HCT116 (cell line): Measurements from ENCODE around the gene MED16. TPM values are rescaled to one million over a fixed set of nuclear protein-coding genes. Genes with fewer than 3 reads are reported as not detected.

Experiments
- ATAC-seq: fragments of 200-7000 bp; cut with Tn5 transposase; 2 replicates; pipeline ENCODE4 v1.9.1; 2020; ENCODE audit warnings: mild to moderate bottlenecking, moderate library complexity
- BruUV-seq: library from RNA; stranded (reverse); fragments of 400-500 nt; replicated peaks from 2 replicates; lab custom pipeline; 2021; lab: Mats Ljungman, UMichigan
- CTCF ChIA-PET: fragments of 300-600 bp; sonication (Branson Sonifier 250); formaldehyde crosslinking; loops from one replicate; lab custom pipeline; 2021; ENCODE audit warnings: antibody characterized with exemption; lab: Charles Lee
- POLR2A ChIA-PET: fragments of 300-600, 350-600 bp; sonication (Branson Sonifier 250); formaldehyde crosslinking; loops from one replicate; lab custom pipeline; 2021; ENCODE audit warnings: antibody characterized with exemption; lab: Charles Lee
- RAD21 ChIA-PET, 2 experiments: fragments of 300-600 bp; sonication (Branson Sonifier 250); formaldehyde crosslinking; loops; one replicate each; lab custom pipeline; 2023; ENCODE audit warnings: low total read pairs in 2 of 2; ENCODE audit not compliant: uncharacterized antibody in 2 of 2, unreplicated experiment in 2 of 2, low non-redundant PET in 1 of 2; lab: Charles Lee
- DNase-seq: peaks from one replicate; pipeline ENCODE4 v3.0.0-alpha.2; 2010; ENCODE audit warnings: low read depth, low spot score
- H2AFZ ChIP-seq: fragments of 200-600 bp; shearing (Covaris generic), sonication (generic); 2 replicates; pipeline ENCODE4 v1.6.1; 2017; ENCODE audit warnings: low read depth, mixed run types, mixed read lengths, antibody characterized with exemption, low read length; ENCODE audit not compliant: poor library complexity, severe bottlenecking
- H3K27ac ChIP-seq: 2 replicates; pipeline ENCODE4 v1.5.1; 2012; ENCODE audit warnings: low read depth, low read length
- H3K27me3 ChIP-seq: fragments of 200-600 bp; sonication (generic); 2 replicates; pipeline ENCODE4 v1.6.1; 2016; ENCODE audit warnings: mixed run types, low read length, mixed read lengths; ENCODE audit not compliant: insufficient read depth
- H3K36me3 ChIP-seq, 2 experiments: fragments of 200-500 bp in 1 of 2; fragments of 200-600 bp in 1 of 2; sonication (Bioruptor generic) in 1 of 2; sonication (generic) in 1 of 2; 2 replicates each; pipeline versions ENCODE4 v1.5.1 to v1.6.1; 2014 to 2016; ENCODE audit warnings: low read length in 2 of 2, inconsistent platforms in 1 of 2, mixed read lengths in 1 of 2, mixed run types in 1 of 2; ENCODE audit not compliant: insufficient read depth in 2 of 2, control insufficient read depth in 1 of 2
- H3K4me1 ChIP-seq, 2 experiments: fragments of 200-600 bp in 1 of 2; sonication (generic) in 1 of 2; 2 replicates each; pipeline versions ENCODE4 v1.5.1 to v1.6.1; 2012 to 2017; ENCODE audit warnings: low read length in 2 of 2, inconsistent platforms in 1 of 2, mild to moderate bottlenecking in 1 of 2, mixed read lengths in 1 of 2, mixed run types in 1 of 2, moderate library complexity in 1 of 2; ENCODE audit not compliant: insufficient read depth in 2 of 2, control insufficient read depth in 1 of 2
- H3K4me2 ChIP-seq: fragments of 200-600 bp; sonication (generic); 2 replicates; pipeline ENCODE4 v1.6.1; 2017; ENCODE audit warnings: mixed run types, low read length, mixed read lengths
- H3K4me3 ChIP-seq, 2 experiments: fragments of 200-600 bp in 1 of 2; sonication (generic) in 1 of 2; replicated peaks in 1 of 2; 2 replicates each; pipeline ENCODE4 v1.5.1; 2011 to 2016; ENCODE audit warnings: low read length in 2 of 2, control low read depth in 1 of 2, low read depth in 1 of 2, mild to moderate bottlenecking in 1 of 2, mixed read lengths in 1 of 2, mixed run types in 1 of 2
- H3K79me2 ChIP-seq: fragments of 200-600 bp; sonication (generic); 2 replicates; pipeline ENCODE4 v1.6.1; 2017; ENCODE audit warnings: mild to moderate bottlenecking, mixed run types, low read length, moderate library complexity, mixed read lengths; ENCODE audit not compliant: insufficient read depth
- H3K9ac ChIP-seq: fragments of 200-600 bp; sonication (generic); 2 replicates; pipeline ENCODE4 v1.6.1; 2016; ENCODE audit warnings: low read length, mixed read lengths
- H3K9me2 ChIP-seq: fragments of 200-600 bp; sonication (generic), shearing (Covaris generic); 2 replicates; pipeline ENCODE4 v1.6.1; 2017; ENCODE audit warnings: mixed run types, mild to moderate bottlenecking, moderate library complexity; ENCODE audit not compliant: insufficient read depth
- H3K9me3 ChIP-seq, 2 experiments: fragments of 200-500 bp in 1 of 2; fragments of 200-600 bp in 1 of 2; sonication (Bioruptor generic) in 1 of 2; sonication (generic) in 1 of 2; 2 replicates each; pipeline ENCODE4 v1.6.1; 2014 to 2017; ENCODE audit warnings: low read length in 2 of 2, mixed read lengths in 2 of 2, inconsistent platforms in 1 of 2, low read depth in 1 of 2, mild to moderate bottlenecking in 1 of 2, mixed run types in 1 of 2, moderate library complexity in 1 of 2; ENCODE audit not compliant: control insufficient read depth in 1 of 2, insufficient read depth in 1 of 2
- H4K20me1 ChIP-seq: fragments of 200-600 bp; sonication (generic), shearing (Covaris generic); 2 replicates; pipeline ENCODE4 v1.6.1; 2017; ENCODE audit warnings: mixed run types, mild to moderate bottlenecking, moderate library complexity; ENCODE audit not compliant: insufficient read depth
- JUND ChIP-seq: IDR thresholded peaks from 2 replicates; pipeline ENCODE4 v1.6.1; 2012
- MAX ChIP-seq: IDR thresholded peaks from 2 replicates; pipeline ENCODE4 v1.6.1; 2012
- POLR2AphosphoS5 ChIP-seq: IDR thresholded peaks from 2 replicates; pipeline ENCODE4 v1.6.1; 2011; ENCODE audit warnings: mild to moderate bottlenecking, low read depth, low read length, moderate library complexity
- SP1 ChIP-seq: IDR thresholded peaks from 2 replicates; pipeline ENCODE4 v1.6.1; 2012; ENCODE audit warnings: low read depth
- ZBTB33 ChIP-seq: IDR thresholded peaks from 2 replicates; pipeline ENCODE4 v1.6.1; 2011; ENCODE audit warnings: mild to moderate bottlenecking, low read length, moderate library complexity; ENCODE audit not compliant: insufficient replicate concordance; ENCODE audit errors: extremely low read depth
- ZFX ChIP-seq: fragments of 450-650 bp; IDR thresholded peaks from 2 replicates; pipeline ENCODE4 v1.6.1; 2017
- intact Hi-C: fragments of 100-400 bp; cut with micrococcal nuclease; formaldehyde crosslinking; loops from 2 replicates; pipeline ENCODE4 v1.10.0; 2022
- total RNA-seq: library from RNA; stranded (reverse); gene quantifications from one replicate; pipeline ENCODE4 v1.2.1, GENCODE V29; 2021; ENCODE audit not compliant: unreplicated experiment

The MED16 gene
- total RNA-seq, 1 experiment from 2014 or later = 73.6 TPM

GRCh38 chr19:869245-870177 is 23.5 kb downstream of the MED16 start:
- ChIA-PET RAD21 (no interaction called here), POLR2A (no interaction called here), CTCF (no interaction called here)
- intact Hi-C loops = no loop called here
- peak; percentile 40 for ATAC-seq
- Histone ChIP-seq H3K9me2 (no peaks in the 10 kb centered on the region), H2AFZ (no peak overlapping the region), H3K27ac (peak overlapping the region; percentile 79), H3K4me1 (peaks cover 19 to 36% of the 10 kb centered on the region in 2 experiments), H3K4me3 (no peak overlapping the region), H3K4me2 (peak overlapping the region; percentile 53), H4K20me1 (no peaks in the 10 kb centered on the region), H3K79me2 (no peaks in the 10 kb centered on the region), H3K27me3 (no peaks in the 10 kb centered on the region), H3K9ac (peak overlapping the region; percentile 62), H3K36me3 (peaks cover 5 to 15% of the 10 kb centered on the region in 2 experiments; a peak in 2 of 4 replicates), H3K9me3 (no peaks in the 10 kb centered on the region)
- DNase-seq = peak; percentile 63
- TF ChIP-seq SP1 (peak; percentile 45; the same call in 1 of the 2 replicates), MAX (peak; percentile 84), ZBTB33 (no peak), JUND (peak; percentile 53), ZFX (no peak), POLR2AphosphoS5 (peak; percentile 37; the same call in 1 of the 2 replicates)
- no TSS peak for BruUV-seq
